ENCODE data around the gene GPBAR1.

The GPBAR1 gene, protein sequence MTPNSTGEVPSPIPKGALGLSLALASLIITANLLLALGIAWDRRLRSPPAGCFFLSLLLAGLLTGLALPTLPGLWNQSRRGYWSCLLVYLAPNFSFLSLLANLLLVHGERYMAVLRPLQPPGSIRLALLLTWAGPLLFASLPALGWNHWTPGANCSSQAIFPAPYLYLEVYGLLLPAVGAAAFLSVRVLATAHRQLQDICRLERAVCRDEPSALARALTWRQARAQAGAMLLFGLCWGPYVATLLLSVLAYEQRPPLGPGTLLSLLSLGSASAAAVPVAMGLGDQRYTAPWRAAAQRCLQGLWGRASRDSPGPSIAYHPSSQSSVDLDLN

GRCh38 chr2:218260742-218261422, at the start of gene GPBAR1:
Gene GPBAR1 (plus strand): TSS chr2:218261015. CDS start chr2:218262725, 1,710 bp downstream.
- no peak for DNase-seq (ENCODE audit: low read depth)

DNA sequence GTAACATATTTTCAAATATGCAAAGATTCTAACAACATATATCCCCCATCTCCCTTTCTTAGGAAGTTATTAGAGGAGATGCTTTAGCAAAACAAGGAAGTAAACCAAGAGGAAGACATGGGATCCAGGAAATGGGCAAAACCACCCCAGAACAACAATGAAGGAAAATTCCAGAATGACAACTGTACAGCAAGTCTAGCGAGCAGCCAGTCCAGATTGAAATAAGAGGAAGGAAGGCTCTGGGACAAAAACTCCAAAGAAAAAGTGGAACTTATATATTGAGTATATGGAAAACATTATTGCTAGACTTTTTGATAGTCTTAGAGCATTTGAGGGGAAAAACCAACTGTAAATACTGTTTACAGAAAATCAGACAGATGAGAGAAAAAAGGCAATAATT, 46.7 kb upstream of the GPBAR1 start:
- DNase-seq (ENCODE audit: low read depth) = no peak

GRCh38 chr2:218216336-218216673, 44.5 kb upstream of the GPBAR1 start:
- DNase-seq (ENCODE audit: low read depth) = no peak

DNA sequence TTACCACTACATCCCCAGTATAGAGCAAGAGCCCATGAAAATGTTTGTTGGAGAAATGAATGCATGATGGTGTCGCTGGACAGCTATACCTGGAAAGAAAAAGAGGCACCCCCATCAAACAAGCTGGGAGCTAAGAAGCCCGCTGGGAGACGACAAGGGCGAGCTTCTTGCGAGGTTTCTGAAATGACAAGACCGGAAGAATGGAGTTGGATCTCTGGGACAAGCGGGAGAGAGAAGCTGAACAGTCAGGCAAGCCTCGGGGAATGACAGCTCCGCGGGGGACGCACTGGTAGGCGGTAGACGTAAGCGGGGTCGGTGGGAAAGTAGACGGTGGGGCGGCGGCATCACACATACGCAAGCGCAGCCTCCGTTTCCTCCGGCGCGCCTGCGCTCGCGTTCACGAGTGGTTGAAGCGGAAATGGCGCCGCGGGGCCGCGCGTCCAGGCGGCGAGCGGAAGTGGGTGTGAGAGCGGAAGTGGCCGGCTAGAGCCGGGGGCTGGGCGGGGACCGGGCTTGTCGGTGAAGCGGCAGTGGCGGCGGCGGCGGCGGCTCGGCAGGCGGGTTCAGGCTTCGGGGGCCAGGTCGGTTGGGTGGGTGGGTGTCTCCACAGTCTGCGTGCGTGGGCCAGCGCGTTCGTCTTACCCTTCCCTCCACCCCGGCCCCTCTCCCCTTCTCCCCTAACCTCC, 44.0 kb upstream of the GPBAR1 start, which contains the start of gene ARPC2:
Gene ARPC2, plus strand, starts transcription at position 516 of the 686 bp plus-strand sequence. CDS start 282 bp downstream, outside the sequence.
- peak; percentile 93 for DNase-seq (ENCODE audit: low read depth)

- DNase-seq (ENCODE audit: low read depth) = peak; percentile 41
These were observed 43.2 kb upstream of the GPBAR1 start for GRCh38 chr2:218217360-218218267.

- no peak for DNase-seq (ENCODE audit: low read depth)
These were observed 42.3 kb upstream of the GPBAR1 start for GRCh38 chr2:218218268-218219185.

- DNase-seq (ENCODE audit: low read depth) = no peak
These were observed 40.9 kb upstream of the GPBAR1 start for GRCh38 chr2:218219934-218220333.

DNA sequence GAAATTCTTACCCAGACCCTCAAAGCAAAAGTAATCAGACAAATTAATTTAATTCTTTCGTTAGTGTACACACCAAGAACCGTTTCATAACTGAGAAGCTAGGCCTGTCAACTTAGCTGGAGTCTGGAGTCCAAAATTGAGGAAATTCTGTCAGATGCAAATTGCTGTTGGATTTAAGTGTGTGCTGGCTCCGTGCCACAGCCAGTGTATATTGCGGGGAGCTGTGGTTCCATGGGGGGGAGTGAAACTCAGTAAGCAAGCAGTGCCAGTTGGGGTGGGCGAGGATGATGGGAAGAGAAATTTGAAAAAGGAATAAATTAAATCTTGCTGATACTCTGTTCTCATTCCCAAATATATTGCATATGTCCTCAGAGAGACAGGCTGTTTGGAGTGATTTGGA, 39.8 kb upstream of the GPBAR1 start:
- no peak for DNase-seq (ENCODE audit: low read depth)

DNA sequence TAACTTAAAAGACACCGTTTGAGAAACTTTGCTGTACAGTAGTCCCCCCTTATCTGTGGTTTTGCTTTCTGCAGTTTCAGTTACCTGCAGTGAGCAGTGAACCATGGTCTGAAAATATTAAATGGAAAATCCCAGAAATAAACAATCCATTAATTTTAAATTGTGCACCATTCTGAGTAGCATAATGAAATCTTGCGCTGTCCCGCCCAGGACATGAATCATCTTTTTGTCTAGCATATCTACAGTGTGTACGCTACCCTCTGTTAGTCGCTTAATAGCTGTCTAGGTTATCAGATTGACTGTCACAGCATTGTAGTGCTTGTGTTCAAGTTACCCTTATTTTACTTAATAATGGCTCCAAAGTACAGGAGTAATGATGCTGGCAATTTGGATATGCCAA, 37.8 kb upstream of the GPBAR1 start:
- no peak for DNase-seq (ENCODE audit: low read depth)

GRCh38 chr2:218224186-218224585, 36.6 kb upstream of the GPBAR1 start:
- DNase-seq (ENCODE audit: low read depth) = no peak

GRCh38 chr2:218226903-218227302, 33.9 kb upstream of the GPBAR1 start:
- DNase-seq (ENCODE audit: low read depth) = no peak

GRCh38 chr2:218228366-218229090, 32.3 kb upstream of the GPBAR1 start:
- DNase-seq (ENCODE audit: low read depth) = no peak

DNA sequence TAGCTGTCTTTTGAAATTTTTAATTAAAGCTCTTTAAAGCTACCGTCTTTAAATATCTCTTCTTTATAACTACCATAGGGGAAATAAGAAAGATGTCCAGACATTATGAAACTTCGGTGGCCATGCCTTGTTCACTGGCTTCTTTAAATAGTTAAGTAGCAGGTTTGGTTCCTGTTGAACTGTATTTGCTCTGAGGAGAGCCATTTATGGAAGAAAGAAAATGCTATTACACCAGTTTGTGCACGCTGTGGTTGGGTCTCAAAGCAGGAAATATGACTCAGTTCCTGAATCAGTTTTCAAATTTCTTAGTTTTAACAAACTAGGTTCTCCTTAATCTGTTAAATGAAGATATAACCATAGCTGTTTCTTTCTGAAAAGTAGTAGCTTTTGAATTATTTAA, 31.6 kb upstream of the GPBAR1 start:
- DNase-seq (ENCODE audit: low read depth) = no peak

DNA sequence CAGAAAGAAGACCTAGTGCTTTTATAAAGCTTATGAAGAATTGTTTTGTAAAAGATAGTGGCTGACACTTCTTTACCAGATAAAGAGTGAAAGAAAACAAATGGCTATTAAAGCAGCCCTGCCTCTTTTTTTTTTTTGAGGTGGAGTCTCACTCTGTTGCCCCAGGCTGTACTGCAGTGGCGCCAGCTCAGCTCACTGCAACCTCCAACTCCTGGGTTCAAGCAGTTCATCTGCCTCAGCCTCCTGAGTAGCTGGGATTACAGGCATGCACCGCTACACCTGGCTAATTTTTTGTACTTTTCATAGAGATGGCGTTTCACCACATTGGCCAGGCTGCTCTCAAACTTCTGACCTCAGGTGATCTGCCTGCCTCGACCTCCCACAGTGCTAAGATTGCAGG, 31.0 kb upstream of the GPBAR1 start:
- no peak for DNase-seq (ENCODE audit: low read depth)

- no peak for DNase-seq (ENCODE audit: low read depth)
These were observed 29.9 kb upstream of the GPBAR1 start for GRCh38 chr2:218230882-218231281.

DNA sequence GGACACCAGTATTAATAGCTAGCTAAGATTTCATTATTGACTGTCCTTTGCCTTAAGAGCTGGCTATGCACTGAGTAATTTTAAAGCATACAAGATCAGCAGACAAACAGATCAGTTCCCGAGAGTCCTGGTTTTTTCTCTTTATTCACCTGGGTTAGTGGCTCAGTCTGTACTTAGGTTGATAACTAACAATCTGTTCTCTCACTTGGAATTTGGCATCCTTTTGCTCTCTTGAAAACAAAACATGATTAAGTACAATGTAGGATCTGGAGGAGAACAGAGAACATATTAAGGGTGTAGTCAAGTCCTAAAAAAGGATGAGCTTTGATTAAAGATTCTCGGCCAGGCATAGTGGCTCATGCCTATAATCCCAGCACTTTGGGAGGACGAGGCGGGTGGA, 27.3 kb upstream of the GPBAR1 start:
- no peak for DNase-seq (ENCODE audit: low read depth)

DNA sequence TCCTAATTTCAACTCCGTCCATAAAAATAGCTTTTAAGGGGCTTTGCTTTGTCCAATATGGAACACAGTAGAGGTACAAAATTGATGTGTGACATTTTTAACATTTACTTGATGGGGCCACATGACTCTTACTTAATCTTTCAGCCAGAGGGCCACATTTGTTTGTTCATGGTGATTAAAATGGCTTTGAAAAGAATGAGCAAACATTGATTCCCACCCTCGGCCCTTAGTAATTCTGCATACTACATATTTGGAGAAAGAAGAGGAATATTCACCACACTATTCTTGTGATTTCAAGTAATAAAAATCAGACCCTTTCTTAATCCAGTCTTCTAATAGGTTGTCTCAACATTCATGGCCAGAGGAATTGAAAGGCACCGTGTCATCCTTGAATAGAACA, 26.3 kb upstream of the GPBAR1 start:
- no peak for DNase-seq (ENCODE audit: low read depth)

DNA sequence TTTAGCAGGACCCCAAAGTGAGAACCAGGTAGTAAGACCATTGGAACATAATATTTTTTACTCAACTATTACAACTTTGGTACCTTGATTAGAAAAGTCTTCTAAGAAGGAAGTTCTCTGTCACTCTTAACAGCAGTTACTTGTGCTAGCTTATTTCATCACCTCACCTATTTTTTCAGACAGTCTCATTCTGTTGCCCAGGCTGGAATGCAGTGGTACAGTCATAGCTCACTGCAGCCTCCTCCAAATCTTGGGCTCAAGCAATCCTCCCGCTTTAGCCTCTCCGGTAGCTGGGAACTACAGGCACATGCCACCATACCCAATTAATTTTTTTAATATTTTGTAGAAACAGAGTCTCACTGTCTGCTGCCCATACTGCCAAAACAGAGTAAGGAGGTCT, 25.8 kb upstream of the GPBAR1 start:
- DNase-seq (ENCODE audit: low read depth) = no peak

DNA sequence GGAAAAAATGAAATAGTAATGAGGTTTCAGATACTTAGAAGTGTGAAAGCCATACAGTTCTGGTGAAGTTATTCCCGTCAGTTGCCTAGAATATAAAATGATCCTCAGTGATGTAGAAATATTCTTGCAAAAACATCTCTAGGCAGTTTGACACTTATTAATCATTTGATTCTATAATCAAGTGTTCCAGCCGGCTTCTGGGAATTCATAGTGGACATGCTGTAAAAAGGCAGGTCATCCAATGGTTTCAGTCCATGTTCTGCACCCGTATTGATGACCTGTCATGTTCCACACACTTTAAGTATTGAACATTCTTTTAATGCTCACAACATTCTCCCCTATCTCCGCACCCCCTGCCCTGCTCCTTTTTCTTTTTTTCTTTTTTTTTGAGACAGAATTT, 24.0 kb upstream of the GPBAR1 start:
- DNase-seq (ENCODE audit: low read depth) = no peak

DNA sequence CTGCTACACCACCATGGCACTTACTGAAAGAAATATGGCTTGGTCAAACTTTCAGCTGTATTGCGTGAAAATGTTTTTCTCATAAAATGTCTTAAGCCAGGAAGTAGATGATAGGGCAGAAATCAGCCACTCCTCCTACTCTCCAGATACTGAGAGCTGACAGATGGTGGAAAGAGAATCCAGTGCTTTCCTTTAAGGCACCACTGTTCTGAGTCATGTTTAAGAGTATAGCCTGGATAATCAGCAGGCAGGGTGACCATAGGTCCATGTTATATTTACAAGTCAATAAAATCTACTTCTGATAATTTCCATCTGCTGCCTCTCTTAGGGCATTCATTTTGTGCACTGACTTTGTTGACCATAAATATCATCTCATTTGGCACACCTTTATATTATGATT, 21.9 kb upstream of the GPBAR1 start:
- no peak for DNase-seq (ENCODE audit: low read depth)
